RPMI8226 (cell line): ENCODE data around the gene ZBTB44.
"Not testable (repeated sequence)": the region's sequence is repeated elsewhere in the genome, so short reads cannot be mapped to it uniquely, and the experiment has no call there.

Experiments used
- DNase-seq: peaks from one replicate; pipeline ENCODE4 v3.0.0-alpha.2; 2015

Gene ZBTB44

DNA sequence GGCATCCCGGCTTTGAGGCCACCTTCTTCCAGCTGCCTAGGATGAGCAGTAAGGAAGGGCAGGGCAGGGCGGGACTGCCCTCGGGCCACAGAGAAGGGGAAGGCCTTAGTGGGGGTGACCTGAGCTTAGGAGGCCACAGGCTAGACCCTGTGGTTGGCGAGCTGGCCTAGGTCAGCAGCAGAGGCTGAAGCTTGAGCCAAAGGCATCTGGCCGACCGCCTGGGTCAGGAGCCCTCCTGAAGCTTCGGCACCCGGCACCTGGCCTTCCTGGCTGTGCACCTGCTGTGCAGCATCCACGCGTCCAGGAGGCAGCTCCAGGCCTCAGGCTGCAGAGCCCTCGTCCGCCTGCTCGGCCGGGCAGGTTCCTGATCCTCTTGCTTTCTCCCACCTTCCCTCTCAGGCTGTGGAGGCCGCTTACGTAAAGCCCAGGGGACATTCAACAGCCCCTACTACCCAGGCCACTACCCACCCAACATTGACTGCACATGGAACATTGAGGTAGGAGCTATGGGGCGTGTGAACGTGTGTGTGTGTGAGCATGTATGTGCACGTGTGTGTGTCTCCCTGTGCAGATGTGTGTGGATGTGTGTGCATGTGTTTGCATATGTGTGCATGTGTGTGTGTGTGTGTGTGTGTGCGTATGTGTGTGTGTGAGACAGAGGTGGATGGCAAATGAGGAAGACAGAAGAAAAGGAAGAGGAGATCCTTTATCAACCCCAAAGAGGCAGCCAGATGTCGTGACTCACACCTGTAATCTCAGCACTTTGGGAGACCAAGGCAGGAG is 120.3 kb downstream of the ZBTB44 start:
- DNase-seq: no peak

DNA sequence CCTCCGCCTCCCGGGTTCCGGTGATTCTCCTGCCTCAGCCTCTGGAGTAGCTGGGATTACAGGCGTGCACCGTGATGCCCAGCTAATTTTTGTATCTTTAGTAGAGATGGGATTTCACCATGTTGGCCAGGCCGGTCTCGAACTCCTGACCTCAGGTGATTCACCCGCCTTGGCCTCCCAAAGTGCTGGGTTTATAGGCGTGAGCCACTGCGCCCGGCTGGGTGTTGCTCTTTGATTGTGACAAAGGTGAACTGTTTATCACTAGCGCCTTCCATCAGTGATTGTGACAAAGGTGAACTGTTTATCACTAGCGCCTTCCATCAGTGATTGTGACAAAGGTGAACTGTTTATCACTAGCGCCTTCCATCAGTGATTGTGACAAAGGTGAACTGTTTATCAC is 121.2 kb downstream of the ZBTB44 start:
- DNase-seq: not testable (repeated sequence)

DNA sequence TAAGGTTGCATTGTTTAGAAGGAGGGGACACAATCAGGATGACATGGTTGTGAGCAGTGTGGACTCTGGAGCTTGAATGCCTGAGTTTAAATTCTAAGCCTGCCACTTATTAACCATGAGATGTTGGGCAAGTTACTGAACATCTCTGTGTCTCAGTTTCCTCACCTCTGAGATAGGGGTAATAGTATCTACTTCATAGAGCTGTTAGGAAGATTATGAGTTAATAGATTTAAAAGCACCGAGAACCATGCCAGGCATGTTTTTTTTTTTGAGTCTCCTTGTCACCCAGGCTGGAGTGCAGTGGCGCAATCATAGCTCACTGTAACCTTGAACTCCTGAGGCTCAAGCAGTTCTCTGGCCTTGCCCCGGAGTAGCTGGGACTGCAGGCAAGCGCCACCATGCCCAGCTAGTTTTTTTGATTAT is 121.9 kb downstream of the ZBTB44 start:
- no peak for DNase-seq

DNA sequence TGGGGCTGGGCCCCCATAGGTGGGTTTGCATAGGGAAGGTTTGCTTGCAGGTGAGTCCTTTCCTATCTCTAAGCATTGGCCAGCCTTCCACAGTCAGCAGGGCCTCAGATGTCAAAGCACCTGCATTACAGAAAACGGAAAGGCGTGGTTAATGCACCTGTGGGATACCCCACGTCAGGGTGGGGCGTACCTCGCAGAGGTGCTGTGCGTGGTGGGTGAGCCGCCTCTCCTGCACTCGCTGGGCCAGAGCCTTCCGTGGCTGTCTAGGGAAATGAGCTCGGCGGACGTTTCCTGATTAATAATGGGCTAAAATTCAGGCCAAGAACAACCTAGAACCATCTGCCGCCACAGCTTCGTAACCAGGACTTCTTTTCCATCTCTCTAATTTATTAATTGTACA is 122.8 kb downstream of the ZBTB44 start:
- DNase-seq: no peak

GRCh38 chr11:130190371-130190881 is 124.3 kb downstream of the ZBTB44 start:
- no peak for DNase-seq

DNA sequence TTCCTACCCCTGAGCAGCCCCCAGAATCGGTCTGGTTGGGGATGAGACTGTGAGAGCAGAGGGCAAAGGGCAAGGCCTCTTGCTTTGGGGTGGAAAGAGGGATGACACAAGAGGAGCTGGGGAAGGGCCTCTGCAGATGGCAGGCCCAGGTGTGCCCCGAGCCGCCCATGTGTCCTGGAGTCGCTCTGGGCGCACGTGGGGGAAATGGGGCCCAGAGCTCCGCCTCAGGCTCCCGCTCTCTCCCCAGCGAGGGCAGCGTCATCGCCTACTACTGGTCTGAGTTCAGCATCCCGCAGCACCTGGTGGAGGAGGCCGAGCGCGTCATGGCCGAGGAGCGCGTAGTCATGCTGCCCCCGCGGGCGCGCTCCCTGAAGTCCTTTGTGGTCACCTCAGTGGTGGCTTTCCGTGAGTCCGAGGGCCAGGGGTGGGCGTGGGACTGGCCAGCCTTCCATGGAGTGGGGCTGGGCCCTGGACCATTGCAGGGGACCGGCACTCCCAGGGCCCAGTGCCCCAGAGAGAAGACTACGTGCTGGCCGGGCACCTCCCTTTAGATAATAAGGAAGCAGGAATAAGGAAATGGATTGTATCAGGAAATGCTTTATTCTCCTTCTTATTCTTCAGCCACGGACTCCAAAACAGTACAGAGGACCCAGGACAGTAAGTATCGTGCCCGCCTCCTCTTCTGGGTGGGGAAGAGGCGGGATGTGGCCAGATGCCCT is 125.1 kb downstream of the ZBTB44 start:
- no peak for DNase-seq

GRCh38 chr11:130188585-130189347 is 126.0 kb downstream of the ZBTB44 start:
- no peak for DNase-seq

- DNase-seq: no peak
Measured at GRCh38 chr11:130188047-130188446, 126.7 kb downstream of the ZBTB44 start.

DNA sequence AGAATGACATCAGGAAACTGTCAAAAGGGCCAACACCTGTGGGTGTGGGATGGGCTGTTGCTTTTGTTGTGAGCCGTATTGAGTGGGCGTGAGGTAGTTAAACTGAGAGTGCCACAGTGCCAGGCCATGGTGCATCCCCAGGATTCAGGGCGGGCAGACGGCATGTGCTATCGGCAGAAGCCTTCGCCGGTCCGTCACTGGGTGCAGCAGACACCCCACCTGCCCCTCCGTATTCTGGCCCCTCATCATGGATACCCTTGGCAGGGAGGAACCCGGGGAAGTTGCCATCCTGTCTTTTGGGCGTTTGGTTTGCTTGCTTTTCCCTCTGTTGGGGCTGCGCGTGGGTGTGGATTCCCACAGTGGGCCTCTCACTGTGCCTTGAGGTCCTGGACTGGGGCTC is 127.6 kb downstream of the ZBTB44 start:
- DNase-seq: no peak

DNA sequence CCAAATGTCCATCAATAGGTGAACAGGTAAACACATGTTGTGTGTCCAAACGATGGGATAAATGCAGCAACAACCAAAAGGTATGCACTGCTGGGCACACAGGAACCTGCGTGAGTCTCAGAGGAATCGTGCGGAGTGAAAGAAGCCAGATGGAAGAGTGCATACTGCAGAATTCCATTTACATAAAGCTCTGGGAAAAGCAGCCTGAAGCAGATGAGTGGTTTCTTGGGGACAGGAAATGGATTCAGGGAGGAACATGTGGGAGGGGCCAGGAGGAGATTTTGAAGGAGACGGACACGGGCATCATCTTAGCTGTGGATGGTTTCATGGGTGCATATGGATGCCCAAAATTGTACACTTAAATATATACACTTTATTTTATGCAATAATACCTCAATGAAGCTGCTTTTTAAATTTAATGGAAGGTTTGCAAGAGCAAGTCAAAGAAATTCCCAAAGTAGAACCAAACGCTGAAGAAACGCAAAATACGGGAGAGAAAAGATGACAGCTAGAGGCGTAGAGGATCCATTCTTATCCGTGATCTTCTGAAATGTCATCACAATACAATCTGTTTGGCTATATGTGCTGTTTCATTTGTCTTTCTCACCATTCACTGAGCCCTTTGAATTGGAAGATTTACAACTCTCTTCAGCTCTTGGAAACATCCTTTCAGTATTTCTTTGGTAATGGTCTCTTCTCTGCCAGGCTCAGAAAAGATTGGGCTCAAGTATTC is 130.7 kb downstream of the ZBTB44 start:
- no peak for DNase-seq

- DNase-seq: peak; percentile 86
Measured at GRCh38 chr11:130181295-130182272, 133.1 kb downstream of the ZBTB44 start.

GRCh38 chr11:130180896-130181294 is 133.8 kb downstream of the ZBTB44 start:
- DNase-seq: no peak

- DNase-seq: peak; percentile 83
Measured at GRCh38 chr11:130180491-130180890, 134.2 kb downstream of the ZBTB44 start.

DNA sequence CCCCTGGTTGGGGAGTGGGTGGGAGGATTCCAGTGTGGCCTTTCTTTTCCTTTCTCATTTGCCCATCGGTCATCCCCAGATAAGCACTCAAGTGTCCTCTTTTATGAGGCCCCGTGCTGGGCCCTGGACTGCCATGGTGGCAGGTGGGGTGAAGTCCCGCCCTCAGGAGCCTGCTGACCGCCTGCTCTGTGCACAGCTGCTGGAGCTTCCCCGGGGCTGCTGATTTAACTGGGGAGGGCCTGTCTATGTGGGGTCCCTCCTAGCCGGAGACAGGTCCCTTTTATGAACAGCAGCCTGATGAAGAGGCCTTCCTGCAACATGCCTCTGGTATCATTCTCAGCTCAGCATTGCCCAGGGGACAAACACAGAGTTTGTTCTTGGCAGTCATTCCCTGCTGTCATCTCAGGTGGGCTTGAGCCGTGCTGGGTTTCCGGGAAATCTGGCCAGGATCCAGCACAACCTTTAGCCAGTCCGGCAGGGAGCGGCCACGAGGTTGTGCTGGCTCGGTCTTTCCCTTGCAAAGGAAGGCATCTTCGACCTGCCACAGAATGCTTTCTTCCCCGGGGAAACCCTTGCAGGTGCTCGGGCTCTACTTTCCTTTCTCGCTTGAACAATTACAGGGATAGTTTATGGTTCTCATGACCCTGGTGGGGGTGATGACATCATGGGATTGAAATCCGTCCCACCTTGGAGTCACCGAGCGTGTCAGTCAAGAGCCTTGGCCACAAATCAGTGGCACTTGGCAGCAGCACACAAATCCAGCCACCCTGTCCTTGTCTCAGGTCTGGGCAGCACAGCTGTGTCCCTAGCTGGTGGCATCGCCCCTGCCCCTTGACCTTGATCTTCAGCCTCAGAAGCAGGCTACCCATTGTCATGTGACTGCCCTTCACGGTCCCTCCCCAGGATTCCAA is 135.1 kb downstream of the ZBTB44 start:
- peak; percentile 66 for DNase-seq

DNA sequence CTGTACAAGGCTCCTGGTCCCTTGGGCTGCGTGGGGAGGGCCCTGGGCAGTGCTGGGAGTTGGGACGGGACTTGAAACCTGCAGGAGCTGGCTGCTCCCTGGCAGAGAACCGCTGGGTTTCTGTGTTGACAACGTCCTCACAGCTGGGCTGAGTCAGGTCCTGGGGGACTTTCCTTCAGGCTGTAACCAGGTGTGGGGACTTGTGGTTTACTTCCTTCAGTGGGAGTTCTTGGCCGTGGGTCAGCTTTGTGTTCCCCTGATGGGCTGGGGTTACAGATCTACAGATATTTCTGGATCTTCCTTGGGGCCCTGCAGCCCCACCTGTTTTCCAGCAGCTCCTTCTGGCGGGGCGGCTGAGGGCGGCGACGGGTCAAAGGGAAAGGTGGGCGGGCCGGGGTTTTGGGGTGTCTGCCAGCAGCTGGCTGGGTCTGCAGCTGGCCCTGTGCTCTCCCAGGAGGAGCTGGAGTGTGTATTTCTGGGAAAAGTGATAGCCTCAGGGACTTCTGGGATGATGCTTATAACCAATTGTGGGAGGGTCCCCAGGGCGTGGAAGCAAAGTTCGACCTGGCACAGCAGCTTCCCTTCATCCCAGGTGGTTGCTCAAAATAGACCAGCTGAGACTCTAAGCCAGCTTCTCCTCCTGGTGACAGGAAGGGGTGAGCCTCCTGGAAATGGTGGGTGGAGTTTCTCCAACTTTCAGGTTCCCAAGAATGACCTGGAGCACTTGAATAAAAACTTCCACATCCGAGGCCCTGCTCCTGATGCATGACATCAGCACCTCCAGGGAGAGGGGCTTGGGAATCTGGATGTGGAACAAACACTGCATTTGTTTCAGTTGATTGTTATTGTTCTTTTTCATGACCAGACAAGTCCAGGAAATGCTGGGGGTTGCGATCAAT is 136.0 kb downstream of the ZBTB44 start:
- peak; percentile 78 for DNase-seq

- DNase-seq: no peak
Measured at GRCh38 chr11:130177782-130178181, 136.9 kb downstream of the ZBTB44 start.
